Measurements from ENCODE around the gene C10orf105. TPM values are rescaled to one million over a fixed set of nuclear protein-coding genes. Genes with fewer than 3 reads are reported as not detected.

The C10orf105 gene
- total and polyA plus RNA-seq, 2 donors from 2014 or later: 0.35 TPM; not detected in 1

- no peak for FAIRE-seq
- no peak overlapping the region for H3K4me3 ChIP-seq (ENCODE audit: low read length in 3 of 3)
- H3K27me3 ChIP-seq (ENCODE audit: control insufficient read depth, insufficient read depth, low read length): no peaks in the 10 kb centered on the region
- H3K9ac ChIP-seq (ENCODE audit: low read length in 3 of 3): no peak overlapping the region
- TF ChIP-seq CTCF (IDR thresholded peaks at IDR 0.05; ENCODE audit: borderline replicate concordance, extremely low read depth, insufficient read depth): no peak
- intact Hi-C loops (cut with DNase I): no loop called here
- H3K27ac ChIP-seq (ENCODE audit: low read depth in 2 of 2, low read length in 2 of 2): no peak overlapping the region
- H3K9me3 ChIP-seq (ENCODE audit: control insufficient read depth in 2 of 3, insufficient read depth in 1 of 3, low read length in 3 of 3): no peaks in the 10 kb centered on the region
- no peak for DNase-seq
- peaks cover 0 to 17% (median 6%) of the 10 kb centered on the region in 3 donors for H3K4me1 ChIP-seq (ENCODE audit: control insufficient read depth in 2 of 3, insufficient read depth in 2 of 3, low read depth in 1 of 3, low read length in 3 of 3)
- H3K36me3 ChIP-seq (ENCODE audit: control insufficient read depth in 2 of 3, insufficient read depth in 3 of 3, low read length in 3 of 3): no peaks in the 10 kb centered on the region
Measured at GRCh38 chr10:71717056-71717455, 2.5 kb downstream of the C10orf105 start.

GRCh38 chr10:71716426-71716825, 3.2 kb downstream of the C10orf105 start:
- Histone ChIP-seq H3K27me3 (ENCODE audit: control insufficient read depth, insufficient read depth, low read length) (no peaks in the 10 kb centered on the region), H3K9ac (ENCODE audit: low read length in 3 of 3) (no peak overlapping the region), H3K4me1 (ENCODE audit: control insufficient read depth in 2 of 3, insufficient read depth in 2 of 3, low read depth in 1 of 3, low read length in 3 of 3) (peaks cover 0 to 17% (median 6%) of the 10 kb centered on the region in 3 donors), H3K27ac (ENCODE audit: low read depth in 2 of 2, low read length in 2 of 2) (no peak overlapping the region), H3K36me3 (ENCODE audit: control insufficient read depth in 2 of 3, insufficient read depth in 3 of 3, low read length in 3 of 3) (no peaks in the 10 kb centered on the region), H3K9me3 (ENCODE audit: control insufficient read depth in 2 of 3, insufficient read depth in 1 of 3, low read length in 3 of 3) (no peaks in the 10 kb centered on the region), H3K4me3 (ENCODE audit: low read length in 3 of 3) (no peak overlapping the region)
- intact Hi-C loops (cut with DNase I): no loop called here
- no peak for TF ChIP-seq CTCF (IDR thresholded peaks at IDR 0.05; ENCODE audit: borderline replicate concordance, extremely low read depth, insufficient read depth)
- no peak for DNase-seq
- FAIRE-seq: no peak

- Histone ChIP-seq H3K9me3 (ENCODE audit: control insufficient read depth in 2 of 3, insufficient read depth in 1 of 3, low read length in 3 of 3) (no peaks in the 10 kb centered on the region), H3K27ac (ENCODE audit: low read depth in 2 of 2, low read length in 2 of 2) (no peak overlapping the region), H3K4me1 (ENCODE audit: control insufficient read depth in 2 of 3, insufficient read depth in 2 of 3, low read depth in 1 of 3, low read length in 3 of 3) (peaks cover 0 to 17% (median 6%) of the 10 kb centered on the region in 3 donors), H3K4me3 (ENCODE audit: low read length in 3 of 3) (no peak overlapping the region), H3K36me3 (ENCODE audit: control insufficient read depth in 2 of 3, insufficient read depth in 3 of 3, low read length in 3 of 3) (no peaks in the 10 kb centered on the region), H3K9ac (ENCODE audit: low read length in 3 of 3) (no peak overlapping the region), H3K27me3 (ENCODE audit: control insufficient read depth, insufficient read depth, low read length) (no peaks in the 10 kb centered on the region)
- no peak for TF ChIP-seq CTCF (IDR thresholded peaks at IDR 0.05; ENCODE audit: borderline replicate concordance, extremely low read depth, insufficient read depth)
- DNase-seq (no peak), FAIRE-seq (no peak)
- intact Hi-C loops (cut with DNase I): no loop called here
Measured at GRCh38 chr10:71715860-71716259, 3.7 kb downstream of the C10orf105 start.

- no peak for DNase-seq
- Histone ChIP-seq H3K4me1 (ENCODE audit: control insufficient read depth in 2 of 3, insufficient read depth in 2 of 3, low read depth in 1 of 3, low read length in 3 of 3) (peaks cover 0 to 17% (median 6%) of the 10 kb centered on the region in 3 donors), H3K36me3 (ENCODE audit: control insufficient read depth in 2 of 3, insufficient read depth in 3 of 3, low read length in 3 of 3) (no peaks in the 10 kb centered on the region), H3K9me3 (ENCODE audit: control insufficient read depth in 2 of 3, insufficient read depth in 1 of 3, low read length in 3 of 3) (no peaks in the 10 kb centered on the region), H3K4me3 (ENCODE audit: low read length in 3 of 3) (no peak overlapping the region), H3K27me3 (ENCODE audit: control insufficient read depth, insufficient read depth, low read length) (no peaks in the 10 kb centered on the region), H3K9ac (ENCODE audit: low read length in 3 of 3) (no peak overlapping the region), H3K27ac (ENCODE audit: low read depth in 2 of 2, low read length in 2 of 2) (no peak overlapping the region)
- FAIRE-seq: no peak
- intact Hi-C loops (cut with DNase I): no loop called here
- TF ChIP-seq CTCF (IDR thresholded peaks at IDR 0.05; ENCODE audit: borderline replicate concordance, extremely low read depth, insufficient read depth): no peak
Measured at GRCh38 chr10:71715026-71715425, 4.6 kb downstream of the C10orf105 start.
